Gastroesophageal sphincter (tissue), 4 donors: Measurements from ENCODE around the gene NELFCD. TPM values are rescaled to one million over a fixed set of nuclear protein-coding genes. Genes with fewer than 3 reads are reported as not detected.

Experiments
- ATAC-seq: fragments of 150-250 bp; one replicate; pipeline ENCODE4 v1.9.1; 2016; ENCODE audit warnings: mild to moderate bottlenecking, moderate library complexity
- H3K27ac ChIP-seq, 4 donors: fragments of 200-600 bp; sonication (generic) in 3 of 4; 1 replicate in 3 of 4; 2 replicates in 1 of 4; pipeline ENCODE4 v1.5.1; 2016 to 2019
- H3K27me3 ChIP-seq: fragments of 200-600 bp; sonication (generic); one replicate; pipeline ENCODE4 v1.5.1; 2019
- H3K36me3 ChIP-seq, 2 donors: fragments of 200-600 bp; sonication (generic); one replicate each; pipeline ENCODE4 v1.5.1; 2019; ENCODE audit warnings: control low read depth in 1 of 2
- H3K4me1 ChIP-seq, 3 donors: fragments of 200-600 bp; sonication (generic); 1 replicate in 2 of 3; 2 replicates in 1 of 3; pipeline ENCODE4 v1.5.1; 2016 to 2019; ENCODE audit warnings: control low read depth in 2 of 3
- H3K4me3 ChIP-seq, 2 donors: fragments of 200-600 bp; sonication (generic); one replicate each; pipeline ENCODE4 v1.5.1; 2019; ENCODE audit warnings: mild to moderate bottlenecking in 1 of 2, moderate library complexity in 1 of 2
- H3K9me3 ChIP-seq, 3 donors: fragments of 200-600 bp; sonication (generic); one replicate each; pipeline ENCODE4 v1.5.1; 2017 to 2019; ENCODE audit warnings: control low read depth in 2 of 3
- CTCF ChIP-seq, 4 experiments: fragments of 200-600 bp in 2 of 4; fragments of 450-650 bp in 2 of 4; sonication (generic) in 1 of 4; IDR thresholded peaks; one replicate each; pipeline ENCODE4 v1.5.1; 2017 to 2019; ENCODE audit warnings: antibody characterized with exemption in 4 of 4, mild to moderate bottlenecking in 2 of 4, moderate library complexity in 2 of 4
- EP300 ChIP-seq: sonication (generic); formaldehyde crosslinking; IDR thresholded peaks from one replicate; pipeline ENCODE4 v1.6.1; 2017; ENCODE audit warnings: antibody characterized with exemption, mild to moderate bottlenecking
- POLR2A ChIP-seq, 2 donors: fragments of 450-650 bp; IDR thresholded peaks; one replicate each; pipeline ENCODE4 v1.6.1; 2017; ENCODE audit warnings: antibody characterized with exemption in 2 of 2, mild to moderate bottlenecking in 2 of 2, moderate library complexity in 1 of 2
- POLR2AphosphoS5 ChIP-seq: sonication (generic); formaldehyde crosslinking; IDR thresholded peaks from one replicate; pipeline ENCODE4 v1.6.1; 2017; ENCODE audit warnings: antibody characterized with exemption
- WGBS, 2 donors: methylation state at CpG; one replicate each; pipeline ENCODE4 v1.1.5; 2018; ENCODE audit warnings: low coverage in 1 of 2; 5-methylcytosine and 5-hydroxymethylcytosine counted together
- total RNA-seq, 4 donors: library from RNA; depleted of rRNA; stranded (reverse); fragments of >200 nt; gene quantifications; one replicate each; pipeline ENCODE4 v1.1.0, GENCODE V29; 2016

The NELFCD gene
- total RNA-seq, 4 donors from 2014 or later = 26.5 to 48.6 (median 36.1) TPM

- no peak overlapping the region for H3K27ac ChIP-seq
- no peak for TF ChIP-seq POLR2A (IDR thresholded peaks at IDR 0.05)
- ATAC-seq = no peak
- no peak overlapping the region for H3K4me3 ChIP-seq
- H3K4me1 ChIP-seq = peaks cover 0 to 2% (median 0%) of the 10 kb centered on the region in 3 donors
- H3K9me3 ChIP-seq = no peaks in the 10 kb centered on the region
- no peaks in the 10 kb centered on the region for H3K27me3 ChIP-seq
- WGBS, 2 donors = 67 to 92% methylated on average over 1 to 23 of the region's 24 CpGs
- H3K36me3 ChIP-seq = peaks cover 0 to 100% of the 10 kb centered on the region in 2 donors
These were observed 16.2 kb downstream of the NELFCD start for GRCh38 chr20:58997141-58997770.

GRCh38 chr20:58998656-58999055, 17.6 kb downstream of the NELFCD start:
- 83 to 85% methylated on average over 9 to 11 of the region's 11 CpGs for WGBS, 2 donors
- peaks cover 0 to 98% of the 10 kb centered on the region in 2 donors for H3K36me3 ChIP-seq

GRCh38 chr20:59000326-59000725, 19.3 kb downstream of the NELFCD start:
- Histone ChIP-seq H3K27ac (no peak overlapping the region), H3K9me3 (no peaks in the 10 kb centered on the region), H3K27me3 (no peaks in the 10 kb centered on the region), H3K4me3 (no peak overlapping the region), H3K36me3 (peaks cover 0 to 90% of the 10 kb centered on the region in 2 donors), H3K4me1 (peaks cover 0 to 28% (median 13%) of the 10 kb centered on the region in 3 donors)
- ATAC-seq = no peak
- TF ChIP-seq EP300 (no peak), POLR2AphosphoS5 (no peak), POLR2A (IDR thresholded peaks at IDR 0.05) (no peak), CTCF (IDR thresholded peaks at IDR 0.05) (no peak)
- 50 to 100% methylated on average over 1 to 2 of the region's 3 CpGs for whole genome bisulfite sequencing, 2 donors

More at GRCh38 chr20:58998656-58999055, 17.6 kb downstream of the NELFCD start:
- Histone ChIP-seq H3K27me3 (no peaks in the 10 kb centered on the region), H3K4me1 (peaks cover 0 to 11% (median 0%) of the 10 kb centered on the region in 3 donors), H3K9me3 (no peaks in the 10 kb centered on the region), H3K27ac (no peak overlapping the region), H3K4me3 (no peak overlapping the region)
- no peak for ATAC-seq
- no peak for TF ChIP-seq POLR2AphosphoS5
- no peak for TF ChIP-seq CTCF (IDR thresholded peaks at IDR 0.05)
- no peak for TF ChIP-seq EP300
- no peak for TF ChIP-seq POLR2A (IDR thresholded peaks at IDR 0.05)

- peaks cover 0 to 35% (median 20%) of the 10 kb centered on the region in 3 donors for H3K4me1 ChIP-seq
- no peaks in the 10 kb centered on the region for H3K9me3 ChIP-seq
- H3K27ac ChIP-seq = no peak overlapping the region
- no peaks in the 10 kb centered on the region for H3K27me3 ChIP-seq
- H3K4me3 ChIP-seq = no peak overlapping the region
- no peak for TF ChIP-seq POLR2A (IDR thresholded peaks at IDR 0.05)
- no peak for TF ChIP-seq EP300
- TF ChIP-seq POLR2AphosphoS5 = no peak
- no peak for TF ChIP-seq CTCF (IDR thresholded peaks at IDR 0.05)
- no peak for ATAC-seq
- WGBS, 2 donors = no CpG with 5 or more reads among the region's 13 CpGs
- peaks cover 0 to 83% of the 10 kb centered on the region in 2 donors for H3K36me3 ChIP-seq
These were observed 20.0 kb downstream of the NELFCD start for GRCh38 chr20:59001068-59001448.

- Histone ChIP-seq H3K27me3 (no peaks in the 10 kb centered on the region), H3K36me3 (peaks cover 0 to 77% of the 10 kb centered on the region in 2 donors), H3K9me3 (no peaks in the 10 kb centered on the region), H3K4me3 (no peak overlapping the region), H3K27ac (no peak overlapping the region), H3K4me1 (peaks cover 0 to 41% (median 25%) of the 10 kb centered on the region in 3 donors)
- TF ChIP-seq EP300 = no peak
- no peak for TF ChIP-seq CTCF (IDR thresholded peaks at IDR 0.05)
- TF ChIP-seq POLR2AphosphoS5 = no peak
- no peak for TF ChIP-seq POLR2A (IDR thresholded peaks at IDR 0.05)
- 98% methylated on average over 14 of the region's 27 CpGs; no CpG with 5 or more reads in 1 of the 2 donors for WGBS, 2 donors
- ATAC-seq = no peak
These were observed 20.6 kb downstream of the NELFCD start for GRCh38 chr20:59001449-59002171.
